IPS DF 6.9 (cell line): Measurements from ENCODE around the gene PRKN.

Experiments
- DNase-seq: peaks from one replicate; pipeline ENCODE4 v3.0.0-alpha.2; 2013; ENCODE audit warnings: low read depth, low spot score
- H3K27ac ChIP-seq: one replicate; pipeline ENCODE4 v1.5.1; 2013; ENCODE audit warnings: low read length, control low read depth
- H3K27me3 ChIP-seq: 2 replicates; pipeline ENCODE4 v1.6.1; 2013; ENCODE audit warnings: mild to moderate bottlenecking, low read length; ENCODE audit not compliant: control insufficient read depth, insufficient read depth
- H3K36me3 ChIP-seq: 2 replicates; pipeline ENCODE4 v1.6.1; 2013; ENCODE audit warnings: low read length; ENCODE audit not compliant: control insufficient read depth, insufficient read depth
- H3K4me1 ChIP-seq: 2 replicates; pipeline ENCODE4 v1.6.1; 2013; ENCODE audit warnings: low read length; ENCODE audit not compliant: control insufficient read depth, insufficient read depth
- H3K4me3 ChIP-seq: 2 replicates; pipeline ENCODE4 v1.5.1; 2013; ENCODE audit warnings: mild to moderate bottlenecking, low read length
- H3K9me3 ChIP-seq: 2 replicates; pipeline ENCODE4 v1.6.1; 2013; ENCODE audit warnings: low read length, inconsistent platforms; ENCODE audit not compliant: control insufficient read depth, insufficient read depth
- WGBS: extraction: QIAGEN DNeasy Blood & Tissue Kit; methylation state at CpG from one replicate; pipeline ENCODE4 v1.1.7; 2013; ENCODE audit warnings: mixed read lengths, missing lambda C conversion rate; ENCODE audit not compliant: insufficient read length, insufficient coverage; 5-methylcytosine and 5-hydroxymethylcytosine counted together

Gene PRKN

DNA sequence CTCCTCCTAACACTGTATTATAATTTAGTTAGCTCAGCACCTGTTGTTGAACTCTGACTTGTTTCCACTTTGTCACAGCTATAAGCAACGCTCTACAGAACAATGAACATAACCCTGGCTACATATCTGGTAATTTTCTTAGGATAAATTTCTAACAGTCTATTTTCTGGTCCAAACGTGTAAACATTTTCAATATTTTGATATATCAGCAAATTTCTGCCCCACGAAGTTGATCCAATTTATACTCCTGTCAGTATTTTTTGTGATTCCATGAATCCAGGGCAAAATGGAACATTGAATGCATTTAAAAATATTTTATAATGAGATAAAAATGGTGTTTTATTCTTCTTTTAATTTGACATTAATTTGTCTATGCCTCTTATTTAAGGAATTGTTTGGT is 1005.2 kb downstream of the PRKN start:
- Histone ChIP-seq H3K36me3 (no peaks in the 10 kb centered on the region), H3K4me1 (no peaks in the 10 kb centered on the region), H3K4me3 (no peak overlapping the region), H3K27ac (no peak overlapping the region), H3K9me3 (no peaks in the 10 kb centered on the region), H3K27me3 (no peaks in the 10 kb centered on the region)
- whole genome bisulfite sequencing = no CpG with 5 or more reads among the region's 3 CpGs
- no peak for DNase-seq

- Histone ChIP-seq H3K36me3 (no peaks in the 10 kb centered on the region), H3K27ac (no peak overlapping the region), H3K4me1 (no peaks in the 10 kb centered on the region), H3K27me3 (no peaks in the 10 kb centered on the region), H3K9me3 (no peaks in the 10 kb centered on the region), H3K4me3 (no peak overlapping the region)
- no CpG with 5 or more reads among the region's 8 CpGs for WGBS
- DNase-seq = no peak
These were observed 1006.1 kb downstream of the PRKN start for GRCh38 chr6:161721511-161721910.

DNA sequence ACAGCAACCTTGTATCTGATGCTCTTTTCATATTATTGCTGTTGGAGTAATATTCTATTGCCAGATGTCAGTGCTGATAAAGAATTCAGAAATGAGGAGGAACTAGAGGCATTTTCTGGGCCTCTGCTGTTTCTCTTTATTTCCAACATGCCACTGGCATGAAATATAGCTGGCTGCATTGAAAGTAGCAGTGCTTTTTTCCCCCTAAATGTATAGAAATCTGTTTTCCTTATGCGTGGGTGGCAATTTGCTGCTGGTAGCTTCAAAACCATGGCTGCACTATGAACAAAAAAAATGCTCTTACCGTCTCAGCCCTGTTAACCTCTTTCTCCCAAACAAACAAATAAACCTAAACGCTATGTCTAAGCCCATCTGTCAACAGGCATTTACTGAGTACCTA is 1011.4 kb downstream of the PRKN start:
- H3K4me3 ChIP-seq = no peak overlapping the region
- WGBS = 100% methylated on average over 2 of the region's 3 CpGs
- H3K9me3 ChIP-seq = no peaks in the 10 kb centered on the region

GRCh38 chr6:161711938-161712337 is 1015.6 kb downstream of the PRKN start:
- no peaks in the 10 kb centered on the region for H3K9me3 ChIP-seq
- no peak overlapping the region for H3K4me3 ChIP-seq
- H3K27ac ChIP-seq = no peak overlapping the region
- H3K36me3 ChIP-seq = no peaks in the 10 kb centered on the region
- H3K27me3 ChIP-seq = no peaks in the 10 kb centered on the region
- no peak for DNase-seq
- H3K4me1 ChIP-seq = no peaks in the 10 kb centered on the region
- no CpG with 5 or more reads among the region's 1 CpG for WGBS

More for the DNA sequence above, 1011.4 kb downstream of the PRKN start:
- Histone ChIP-seq H3K36me3 (no peaks in the 10 kb centered on the region), H3K27ac (no peak overlapping the region), H3K4me1 (no peaks in the 10 kb centered on the region), H3K27me3 (no peaks in the 10 kb centered on the region)
- no peak for DNase-seq

GRCh38 chr6:161711515-161711914 is 1016.1 kb downstream of the PRKN start:
- H3K27ac ChIP-seq = no peak overlapping the region
- no peak overlapping the region for H3K4me3 ChIP-seq
- no peaks in the 10 kb centered on the region for H3K27me3 ChIP-seq
- DNase-seq = no peak
- H3K36me3 ChIP-seq = no peaks in the 10 kb centered on the region
- H3K9me3 ChIP-seq = no peaks in the 10 kb centered on the region
- H3K4me1 ChIP-seq = no peaks in the 10 kb centered on the region

DNA sequence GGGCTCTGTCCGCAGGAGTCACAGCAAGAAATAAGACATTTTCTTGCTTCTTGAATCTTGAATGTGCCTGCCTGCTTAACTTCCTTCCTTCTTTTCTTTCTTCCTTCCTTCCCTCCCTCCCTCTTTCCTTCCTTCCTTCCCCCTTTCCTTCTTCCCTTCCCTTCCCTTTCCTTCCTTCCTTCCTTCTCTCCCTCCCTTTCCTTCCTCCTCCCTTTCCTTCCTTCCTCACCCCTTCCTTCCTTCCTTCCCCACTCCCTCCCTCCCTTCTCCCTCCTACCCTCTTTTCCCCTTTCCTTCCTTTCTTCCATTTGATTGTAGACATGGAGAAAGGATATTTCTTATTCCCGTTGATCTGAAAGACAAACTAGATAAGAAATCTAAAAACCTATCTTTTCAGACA is 1016.9 kb downstream of the PRKN start:
- no CpG with 5 or more reads among the region's 2 CpGs for WGBS
- Histone ChIP-seq H3K4me3 (no peak overlapping the region), H3K27me3 (no peaks in the 10 kb centered on the region), H3K36me3 (no peaks in the 10 kb centered on the region), H3K4me1 (no peaks in the 10 kb centered on the region), H3K9me3 (no peaks in the 10 kb centered on the region), H3K27ac (no peak overlapping the region)
- no peak for DNase-seq

DNA sequence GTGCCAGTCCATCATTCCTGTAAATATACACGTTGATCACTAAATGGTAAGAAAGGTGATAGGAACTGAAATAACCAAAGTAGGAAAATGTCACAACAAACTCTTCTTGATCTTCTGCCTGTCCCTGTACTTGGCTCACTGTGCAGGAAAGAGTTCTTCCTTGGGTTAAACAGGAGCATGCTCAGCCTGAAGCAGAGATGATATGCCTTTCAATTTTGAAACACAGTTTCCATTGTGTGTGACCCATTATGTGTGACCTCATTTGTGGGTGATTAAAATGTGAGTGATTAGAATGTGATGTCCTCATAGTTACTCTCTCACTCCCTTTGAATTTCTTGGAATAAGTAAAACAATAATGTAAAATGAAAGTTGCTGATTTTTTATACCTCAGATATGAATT is 1026.5 kb downstream of the PRKN start:
- DNase-seq = no peak
- H3K27me3 ChIP-seq = no peaks in the 10 kb centered on the region
- no peak overlapping the region for H3K4me3 ChIP-seq
- no CpG with 5 or more reads among the region's 1 CpG for WGBS
- no peaks in the 10 kb centered on the region for H3K4me1 ChIP-seq
- H3K27ac ChIP-seq = no peak overlapping the region
- H3K36me3 ChIP-seq = no peaks in the 10 kb centered on the region
- no peaks in the 10 kb centered on the region for H3K9me3 ChIP-seq

GRCh38 chr6:161696801-161697200 is 1030.8 kb downstream of the PRKN start:
- no peak overlapping the region for H3K27ac ChIP-seq
- H3K4me1 ChIP-seq = no peaks in the 10 kb centered on the region
- no peak overlapping the region for H3K4me3 ChIP-seq
- no CpG with 5 or more reads among the region's 2 CpGs for WGBS
- DNase-seq = no peak
- no peaks in the 10 kb centered on the region for H3K36me3 ChIP-seq
- no peaks in the 10 kb centered on the region for H3K9me3 ChIP-seq
- no peaks in the 10 kb centered on the region for H3K27me3 ChIP-seq

DNA sequence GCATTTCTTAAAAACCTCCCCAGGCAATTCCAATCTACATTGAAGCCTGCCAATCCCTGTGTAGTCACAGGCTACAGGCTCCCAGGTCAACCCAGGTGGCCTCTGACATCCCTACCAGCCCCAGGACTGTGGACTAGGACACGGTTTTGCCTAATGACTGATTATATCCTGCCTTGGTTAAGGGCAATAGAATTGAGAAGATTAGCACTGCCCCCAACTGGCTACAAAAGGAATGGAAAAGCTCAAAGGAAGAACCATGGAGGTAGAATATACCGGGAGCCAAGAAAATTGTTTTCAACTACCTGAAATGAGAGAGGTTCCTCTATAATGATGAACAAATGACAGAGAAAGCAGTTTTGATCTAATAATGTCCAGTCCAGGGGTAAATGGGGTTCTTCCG is 1032.6 kb downstream of the PRKN start:
- Histone ChIP-seq H3K4me1 (no peaks in the 10 kb centered on the region), H3K27ac (no peak overlapping the region), H3K4me3 (no peak overlapping the region), H3K9me3 (no peaks in the 10 kb centered on the region), H3K27me3 (no peaks in the 10 kb centered on the region), H3K36me3 (no peaks in the 10 kb centered on the region)
- no CpG with 5 or more reads among the region's 3 CpGs for WGBS
- peak; percentile 9 for DNase-seq

- H3K36me3 ChIP-seq = no peaks in the 10 kb centered on the region
- DNase-seq = no peak
- H3K4me3 ChIP-seq = no peak overlapping the region
- H3K4me1 ChIP-seq = no peaks in the 10 kb centered on the region; the same call in 1 of the 2 replicates
- no CpG with 5 or more reads among the region's 4 CpGs for WGBS
- H3K27me3 ChIP-seq = no peaks in the 10 kb centered on the region
- no peaks in the 10 kb centered on the region for H3K9me3 ChIP-seq
- no peak overlapping the region for H3K27ac ChIP-seq
These were observed 1040.9 kb downstream of the PRKN start for GRCh38 chr6:161686655-161687054.

- H3K4me3 ChIP-seq = no peak overlapping the region
- no peaks in the 10 kb centered on the region for H3K27me3 ChIP-seq
- no peaks in the 10 kb centered on the region for H3K9me3 ChIP-seq
- H3K27ac ChIP-seq = no peak overlapping the region
- WGBS = no CpG with 5 or more reads among the region's 6 CpGs
- H3K4me1 ChIP-seq = no peaks in the 10 kb centered on the region; the same call in 1 of the 2 replicates
- H3K36me3 ChIP-seq = no peaks in the 10 kb centered on the region
- DNase-seq = no peak
These were observed 1042.7 kb downstream of the PRKN start for GRCh38 chr6:161684731-161685475.
